Renal pelvis (tissue), 4 donors: ENCODE measurements around the gene KCNT2. TPM values are rescaled to one million over a fixed set of nuclear protein-coding genes. Genes with fewer than 3 reads are reported as not detected.
A peak's percentile ranks its signal among the peaks of the same experiment; 100 is the strongest.
"Not testable (repeated sequence)": the region's sequence is repeated elsewhere in the genome, so short reads cannot be mapped to it uniquely, and the experiment has no call there.

Experiments used
- DNase-seq: peaks from one replicate; pipeline ENCODE4 v3.0.0-alpha.2; 2013
- polyA plus RNA-seq, 3 donors: library from polyadenylated mRNA; unstranded; fragments of 120-200 nt; gene quantifications; one replicate each; pipeline ENCODE4 v1.2.1, GENCODE V29; 2013; ENCODE audit not compliant: insufficient read length in 3 of 3

Gene KCNT2
- polyA plus RNA-seq, 3 donors, result 7.3 to 10.1 (median 9.8) TPM

DNA sequence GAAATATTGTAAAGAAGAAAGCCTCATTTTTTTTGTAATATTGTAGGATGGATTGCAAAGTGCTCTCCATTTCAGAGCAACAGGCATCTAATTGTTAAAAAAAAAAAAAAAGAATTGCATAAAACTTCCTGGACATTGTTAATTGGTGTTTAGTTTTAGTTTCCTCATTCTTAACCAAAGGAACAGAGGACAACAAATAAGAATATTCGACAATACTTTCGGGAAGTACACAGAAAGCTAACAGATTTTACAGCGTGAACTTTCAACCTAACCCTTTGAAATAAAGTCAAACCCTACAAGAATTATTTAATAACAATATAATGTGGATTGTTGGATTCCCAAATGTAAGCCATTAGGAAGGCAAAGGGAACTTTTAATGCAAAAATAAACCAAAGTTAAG, 284.4 kb downstream of the KCNT2 start:
- no peak for DNase-seq

DNA sequence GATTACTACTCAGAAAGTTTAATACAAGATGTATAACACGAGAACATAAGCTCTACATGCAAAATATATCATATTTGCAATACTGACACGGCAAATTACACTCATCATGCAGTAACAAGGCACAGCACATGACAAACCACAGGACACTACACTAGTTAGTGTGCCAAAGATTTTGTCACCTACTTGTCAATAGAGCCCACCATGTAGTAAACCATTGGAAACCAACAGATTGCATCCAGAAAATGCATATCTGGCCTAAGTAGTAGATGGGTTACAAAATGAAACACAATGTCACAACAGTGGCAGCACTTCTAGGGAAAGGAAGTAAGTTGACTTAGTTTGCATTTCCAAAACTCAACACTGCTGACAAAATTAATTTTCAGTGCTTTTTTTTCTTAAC, 288.9 kb downstream of the KCNT2 start:
- DNase-seq, result no peak

DNA sequence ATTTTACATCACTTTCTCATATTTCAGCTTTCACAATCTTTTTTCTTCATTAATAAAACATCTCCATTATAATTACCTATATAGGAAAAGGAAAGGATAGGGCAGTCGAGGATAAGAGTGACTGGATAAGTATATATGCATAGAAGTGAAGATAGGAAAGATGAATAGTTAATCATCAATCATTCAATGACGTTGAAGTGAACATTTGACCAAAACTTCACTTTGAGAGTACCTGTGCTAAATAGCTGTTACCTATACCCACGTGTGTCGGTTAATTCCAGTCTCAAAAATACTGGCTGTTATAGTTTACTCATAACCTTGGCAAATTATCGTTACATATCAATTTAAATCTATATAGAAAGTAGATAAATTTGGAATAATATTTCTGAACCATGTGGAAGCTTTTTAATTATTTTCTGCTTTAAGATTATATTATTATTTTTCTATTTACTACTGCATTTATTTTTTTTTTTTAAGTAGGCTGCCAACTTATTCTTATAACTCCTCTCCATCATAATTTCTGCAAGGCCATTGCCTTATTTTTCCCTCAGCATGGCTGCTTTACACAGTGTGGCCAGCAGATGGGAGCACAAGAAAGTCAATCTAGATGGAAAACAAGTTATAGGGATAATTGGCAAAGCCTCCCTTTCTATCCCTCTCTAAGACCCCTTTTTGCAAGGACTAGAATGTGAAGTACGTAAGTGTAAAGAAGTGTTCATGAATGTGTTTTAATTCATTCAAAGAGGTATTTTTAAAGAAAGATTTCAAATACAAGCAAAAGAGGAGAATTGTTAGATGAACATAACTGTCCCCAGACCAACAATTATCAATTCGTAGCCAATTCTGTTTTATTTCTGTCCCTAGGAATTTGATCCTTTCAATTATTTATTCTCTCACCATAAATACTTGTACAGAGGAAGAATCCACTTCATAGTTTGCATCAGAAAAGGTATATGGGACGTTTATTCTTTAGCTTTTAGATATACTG, 290.4 kb downstream of the KCNT2 start:
- DNase-seq, result peak; percentile 27

DNA sequence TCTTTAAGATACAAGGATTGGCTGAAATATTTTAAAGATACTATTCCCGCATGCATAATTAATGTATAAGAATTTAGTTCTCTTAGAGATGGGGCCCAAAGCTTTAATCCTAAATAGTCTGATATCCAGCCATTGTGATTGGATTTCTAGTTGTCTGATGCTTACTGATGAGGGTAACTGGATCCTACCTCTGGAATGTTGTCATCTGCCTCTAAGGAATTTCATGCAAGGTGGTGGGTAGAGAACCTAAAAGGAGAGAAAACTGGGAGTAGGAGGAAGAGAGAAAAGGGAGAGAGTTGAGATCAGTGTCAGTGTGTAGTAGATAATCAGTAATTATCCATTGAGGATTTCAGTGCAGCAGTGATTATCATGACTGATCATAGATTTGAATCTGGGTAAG, 295.5 kb downstream of the KCNT2 start:
- no peak for DNase-seq

DNA sequence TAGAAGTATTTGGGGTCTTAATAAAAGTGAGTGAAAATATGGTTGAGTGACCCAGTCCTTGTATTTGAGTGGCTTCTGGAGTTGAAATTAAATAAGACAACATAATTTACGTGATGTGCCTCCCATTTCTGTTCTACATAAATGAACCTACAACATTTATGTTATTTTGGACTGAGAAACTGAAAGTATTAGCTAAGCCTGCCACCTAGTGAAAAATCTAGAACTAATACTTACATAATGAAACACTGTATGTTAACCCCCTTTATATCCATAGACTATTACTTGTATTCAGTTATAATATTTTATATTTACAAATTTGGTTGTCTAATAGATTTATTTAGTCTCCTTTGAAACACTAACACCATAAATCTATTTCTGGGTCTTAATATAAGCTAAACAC, 298.9 kb downstream of the KCNT2 start:
- peak; percentile 14 for DNase-seq

DNA sequence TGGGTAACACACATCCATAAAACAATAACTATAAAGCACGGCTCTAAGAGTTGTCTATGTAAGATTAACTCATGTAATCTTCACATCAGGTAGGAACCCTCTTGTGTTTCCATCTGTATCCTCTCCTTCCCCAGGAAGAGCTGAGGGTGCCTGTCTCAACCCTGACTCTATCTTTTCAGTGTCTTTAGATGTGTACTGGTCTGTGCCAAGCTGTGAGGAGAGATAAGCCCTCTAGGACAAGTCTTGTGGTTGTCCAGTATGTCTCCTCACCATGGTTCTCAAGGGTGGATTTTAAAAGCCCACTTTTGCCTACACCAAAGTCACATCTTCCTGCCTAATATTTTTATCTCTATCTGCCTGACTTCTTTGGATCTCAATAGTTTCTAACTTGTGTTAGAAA, 300.1 kb downstream of the KCNT2 start:
- no peak for DNase-seq

DNA sequence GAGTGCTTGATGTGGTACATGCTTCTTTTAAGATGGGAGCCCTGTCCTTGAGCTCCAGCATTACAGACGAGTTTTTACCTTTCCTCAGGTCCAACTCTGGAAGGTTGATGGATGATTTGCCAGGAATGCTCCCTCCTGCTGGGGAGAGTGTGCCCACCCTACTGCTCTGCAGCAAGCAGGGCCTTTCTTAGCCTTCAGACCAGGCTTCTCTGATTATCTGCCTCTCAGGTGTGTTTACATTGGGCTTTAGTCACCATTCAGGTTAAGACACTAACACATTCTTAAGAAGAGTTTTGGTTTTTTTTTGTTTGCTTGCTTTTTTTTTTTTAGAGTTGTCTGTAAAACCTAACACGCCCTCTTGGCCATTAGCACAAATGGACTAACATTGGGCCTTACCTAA, 301.8 kb downstream of the KCNT2 start:
- no peak for DNase-seq

DNA sequence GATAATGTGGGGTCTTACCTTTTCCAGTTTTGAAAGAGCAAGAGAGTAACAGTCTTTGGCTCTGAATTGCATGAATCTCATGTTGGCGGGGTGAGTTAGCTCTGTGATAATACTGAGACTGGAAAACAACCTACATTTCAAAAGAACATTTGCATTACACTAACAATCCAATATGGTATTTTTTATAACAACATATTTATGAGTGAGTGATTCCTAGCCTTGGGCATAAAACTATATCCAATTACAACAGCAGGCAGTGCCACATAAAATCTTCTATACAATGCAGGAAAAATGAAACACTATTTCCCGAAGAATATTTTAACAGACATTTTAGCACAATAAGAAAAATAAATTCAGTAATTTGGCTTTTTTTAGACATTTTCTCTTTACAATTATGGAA, 303.0 kb downstream of the KCNT2 start:
- no peak for DNase-seq

DNA sequence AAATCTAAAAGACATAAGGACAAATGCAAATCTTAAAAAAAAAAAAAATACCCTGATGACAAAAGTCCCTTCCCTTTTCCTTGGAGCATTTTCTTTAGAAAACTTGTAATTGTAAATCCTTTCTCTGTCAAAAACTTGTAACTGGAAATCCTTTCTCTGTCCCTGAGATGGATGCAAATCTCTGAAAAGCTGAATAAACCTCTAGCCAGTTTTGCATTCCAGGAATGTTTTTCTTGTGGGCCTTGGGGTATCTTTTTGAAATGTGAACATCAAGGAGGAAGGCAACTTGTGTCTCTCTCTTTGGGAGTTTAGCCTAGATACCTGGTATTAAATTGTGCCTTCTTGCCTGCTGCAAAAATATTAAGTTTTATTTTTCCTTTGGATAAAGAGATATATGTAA, 305.3 kb downstream of the KCNT2 start:
- no peak for DNase-seq

DNA sequence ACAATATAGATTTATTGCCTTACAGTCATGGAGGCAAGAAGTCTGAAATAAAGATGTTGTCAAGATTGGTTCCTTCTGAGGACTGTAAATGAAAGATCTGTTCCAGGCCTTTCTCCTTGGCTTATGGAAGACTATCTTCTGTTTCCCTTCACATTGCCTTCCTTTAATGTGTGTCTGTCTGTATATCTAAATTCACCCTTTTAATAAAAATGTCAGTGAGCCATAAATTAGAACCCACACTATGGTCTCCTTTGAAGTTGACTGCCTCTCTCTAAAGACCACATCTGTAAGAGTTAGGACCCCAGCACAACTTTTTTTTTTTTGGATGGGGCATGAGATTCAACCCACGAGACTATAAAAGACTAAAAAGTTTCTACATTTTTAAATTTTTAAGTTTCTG, 305.8 kb downstream of the KCNT2 start:
- DNase-seq, result peak; percentile 35

DNA sequence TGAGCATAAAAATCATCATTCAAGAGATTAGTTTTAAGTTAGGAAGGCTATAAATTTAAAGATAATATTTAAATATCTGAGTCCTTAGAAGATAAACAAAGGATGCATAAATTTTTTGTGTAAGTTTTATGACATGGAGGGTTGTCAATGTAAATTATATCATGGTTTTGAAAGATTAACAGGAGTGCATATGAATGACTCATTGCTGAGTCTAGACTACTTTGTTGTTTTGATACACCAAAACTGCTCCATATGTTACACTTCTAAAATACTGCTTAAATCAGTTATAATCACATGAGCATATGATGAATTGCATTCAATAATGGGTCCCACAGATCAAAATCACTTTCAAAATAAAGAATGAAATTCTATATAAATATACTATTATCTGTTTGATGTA, 312.5 kb downstream of the KCNT2 start:
- DNase-seq, result no peak

DNA sequence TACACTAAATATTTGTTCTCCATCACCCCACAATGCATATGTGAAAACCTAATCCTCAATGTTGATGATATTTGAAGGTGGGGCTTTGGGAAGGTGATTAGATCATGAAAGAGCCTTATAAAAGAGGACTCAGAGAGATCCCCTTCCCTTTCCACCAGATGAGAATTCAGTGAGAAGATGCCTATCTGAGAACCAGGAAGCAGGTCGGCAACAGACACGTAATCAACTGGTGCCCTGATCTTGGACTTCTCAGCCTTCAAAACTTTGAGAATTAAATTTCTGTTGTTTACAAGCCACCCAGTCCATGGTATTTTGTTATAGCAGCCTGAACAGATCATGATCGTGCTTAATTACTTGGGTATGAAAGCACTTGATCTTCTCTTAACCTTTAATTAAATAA, 329.4 kb downstream of the KCNT2 start:
- DNase-seq, result no peak

DNA sequence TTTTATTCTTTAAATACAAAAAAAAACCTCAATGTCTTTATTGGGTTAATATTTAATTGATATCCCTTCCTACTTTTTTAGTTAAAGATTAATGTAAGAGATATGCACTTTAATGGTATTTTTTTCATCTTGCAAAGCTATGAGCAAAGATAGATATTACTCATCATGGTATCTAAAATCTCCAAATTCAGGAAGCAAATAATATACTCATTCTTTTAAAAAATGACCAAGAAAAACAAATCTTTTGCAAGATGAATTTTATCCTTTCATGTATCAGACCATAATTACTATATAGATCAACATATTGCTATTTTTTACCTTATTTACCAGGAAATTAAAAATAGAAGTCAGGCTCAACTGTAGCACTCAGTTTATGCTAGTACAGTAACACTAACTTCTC, 330.4 kb downstream of the KCNT2 start:
- no peak for DNase-seq

DNA sequence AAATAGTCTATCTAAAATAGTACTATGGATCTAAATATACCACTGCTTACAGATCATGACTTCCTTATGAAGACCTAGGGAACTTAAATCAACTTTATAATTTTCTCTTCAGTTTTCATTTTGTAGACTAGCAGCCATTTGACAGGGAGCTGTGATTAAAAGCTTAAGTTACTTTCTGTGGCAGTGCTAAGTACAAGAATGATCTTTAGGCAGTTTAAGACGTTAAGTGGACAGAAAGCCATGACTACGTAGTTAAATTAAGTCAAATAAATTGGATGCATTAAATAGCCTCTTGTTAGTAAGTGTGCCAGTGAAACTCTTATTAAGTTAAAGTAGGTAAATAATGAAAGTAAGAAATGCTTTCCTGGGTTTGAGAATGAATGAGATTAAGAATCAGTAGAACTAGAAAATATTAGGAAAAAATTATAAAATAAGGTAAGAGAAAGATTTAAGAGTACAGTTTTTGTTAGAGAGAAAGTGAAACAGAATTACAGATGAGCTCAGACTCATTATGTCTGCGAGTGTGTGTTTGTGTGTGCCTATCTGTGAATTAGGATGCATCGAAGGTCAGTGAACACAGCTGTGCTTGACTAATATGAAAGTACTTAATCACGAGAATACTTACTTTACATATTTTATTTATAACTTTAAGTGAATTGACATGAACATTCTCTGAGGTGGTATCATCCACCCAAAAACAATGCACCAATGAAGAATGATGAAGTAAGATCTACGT, 336.9 kb downstream of the KCNT2 start:
- no peak for DNase-seq

DNA sequence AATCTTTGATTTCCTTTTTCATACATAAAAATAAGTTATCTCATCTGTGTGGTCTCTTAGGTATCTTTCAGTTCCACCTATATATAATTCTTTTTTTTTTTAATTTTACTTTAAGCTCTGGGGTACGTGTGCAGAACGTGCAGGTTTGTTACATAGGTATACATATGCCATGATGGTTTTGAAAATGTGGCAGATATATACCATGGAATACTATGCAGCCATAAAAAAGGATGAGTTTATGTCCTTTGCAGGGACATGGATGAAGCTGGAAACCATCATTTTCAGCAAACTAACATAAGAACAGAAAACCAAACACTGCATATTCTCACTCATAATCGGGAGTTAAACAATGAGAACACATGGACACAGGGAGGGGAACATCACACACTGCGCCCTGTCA, 345.2 kb downstream of the KCNT2 start:
- not testable (repeated sequence) for DNase-seq

DNA sequence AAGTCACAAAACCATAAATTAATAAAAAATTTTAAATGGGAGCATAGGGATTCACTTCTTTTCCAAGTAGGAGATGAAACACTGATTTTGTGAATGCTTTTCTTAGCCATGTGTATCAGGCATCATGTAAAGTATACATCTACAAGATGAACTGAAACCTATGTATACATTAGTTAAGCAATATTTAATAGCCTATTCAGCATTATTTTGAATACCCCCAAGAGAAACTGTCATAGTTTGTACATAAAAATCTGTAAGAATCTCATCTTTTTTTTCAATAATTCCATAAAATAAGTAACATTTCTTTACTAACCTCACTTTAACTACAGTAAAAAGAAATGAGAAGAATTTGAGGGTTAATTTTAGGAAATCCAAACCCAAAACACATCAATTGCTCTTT, 348.0 kb downstream of the KCNT2 start:
- DNase-seq, result no peak

DNA sequence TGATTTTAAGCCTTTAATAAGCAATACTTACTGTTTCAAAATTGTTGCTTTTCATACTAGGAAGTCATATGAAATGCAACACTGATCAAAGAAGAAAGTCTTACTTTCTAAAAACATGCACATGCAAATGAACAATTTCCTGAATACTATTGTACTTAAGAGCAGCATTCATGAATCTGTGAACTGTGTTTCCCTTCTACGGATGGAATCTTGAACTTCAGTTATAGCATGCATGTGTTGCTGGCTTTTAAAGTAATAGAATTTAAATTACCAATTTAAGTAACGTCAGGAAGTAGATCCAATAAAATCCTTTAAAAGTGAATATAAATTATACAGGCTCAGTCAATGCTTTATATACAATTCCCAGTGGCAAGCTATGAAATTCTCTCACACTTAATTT, 348.9 kb downstream of the KCNT2 start:
- DNase-seq, result no peak

DNA sequence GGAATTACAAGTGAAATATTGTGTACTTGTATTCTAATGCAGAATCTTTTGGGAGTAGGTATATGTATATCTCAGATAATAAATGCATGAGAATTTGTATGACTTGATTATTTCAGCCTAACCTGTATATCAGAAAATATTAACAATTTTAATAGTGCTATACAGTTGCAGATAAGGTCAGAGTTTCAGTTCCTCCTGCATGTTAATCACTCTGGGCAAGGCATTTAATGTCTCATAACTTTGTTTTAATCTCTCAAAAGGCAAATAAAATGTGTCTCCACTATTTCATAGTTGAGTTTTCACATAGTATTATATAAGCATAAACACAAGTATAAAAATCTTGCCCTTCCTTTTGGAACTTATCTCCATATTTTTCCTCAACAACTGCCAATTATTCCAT, 352.5 kb downstream of the KCNT2 start:
- DNase-seq, result no peak

DNA sequence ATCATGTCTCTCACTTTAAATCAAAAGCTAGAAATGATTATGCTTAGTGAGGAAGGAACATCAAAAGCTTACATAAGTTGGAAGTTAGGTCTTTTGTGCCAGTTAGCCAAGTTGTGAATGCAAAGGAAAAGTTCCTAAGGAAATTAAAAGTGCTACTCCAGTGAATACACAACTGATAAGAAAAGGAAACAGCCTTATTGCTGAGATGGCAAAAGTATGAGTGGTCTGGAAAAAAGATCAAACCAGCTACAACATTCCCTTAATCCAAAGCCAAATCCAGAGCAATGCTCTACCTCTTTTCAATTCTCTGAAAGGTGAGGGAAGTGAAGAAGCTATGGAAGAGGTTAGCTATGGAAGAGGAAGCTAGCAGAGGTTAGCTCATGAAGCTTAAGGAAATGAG, 378.7 kb downstream of the KCNT2 start:
- DNase-seq, result no peak

DNA sequence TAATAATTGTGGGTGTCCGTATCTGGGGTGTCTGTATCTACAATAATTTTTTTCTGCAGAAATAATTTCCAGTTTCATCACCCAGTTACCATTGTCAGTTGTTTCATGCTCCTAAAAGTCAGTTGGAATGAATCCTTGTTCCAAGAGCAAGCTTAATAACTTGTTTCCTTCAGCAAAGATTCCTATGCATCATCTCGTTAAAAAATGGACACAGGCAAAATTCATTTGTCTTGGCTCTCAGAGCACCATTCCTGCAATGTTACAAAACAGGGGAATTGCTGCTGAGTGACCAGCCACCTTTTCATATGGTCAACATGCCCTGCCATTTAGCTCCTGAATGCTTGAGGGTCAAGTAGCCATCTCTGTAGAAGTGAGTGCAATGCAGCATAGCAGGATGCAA, 393.4 kb downstream of the KCNT2 start:
- DNase-seq, result no peak

DNA sequence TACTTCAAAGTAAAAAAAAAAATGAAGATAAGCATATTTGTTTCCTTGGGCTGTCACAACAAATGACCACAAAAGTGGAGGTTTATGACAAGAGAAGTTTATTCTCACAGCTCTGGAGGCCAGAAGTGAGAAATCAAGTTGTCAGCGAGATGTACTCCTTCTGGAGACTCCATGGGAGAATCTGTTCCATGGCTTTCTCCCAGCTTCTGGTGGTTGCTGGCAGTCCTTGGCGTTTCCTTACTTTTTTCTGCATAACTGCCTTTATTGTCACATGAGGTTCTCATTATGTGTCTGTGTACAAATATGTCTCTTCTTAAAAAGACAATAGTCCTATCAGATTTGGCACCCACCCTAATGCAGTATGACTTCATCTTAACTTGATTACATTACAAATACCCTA, 398.3 kb downstream of the KCNT2 start:
- peak; percentile 29 for DNase-seq

DNA sequence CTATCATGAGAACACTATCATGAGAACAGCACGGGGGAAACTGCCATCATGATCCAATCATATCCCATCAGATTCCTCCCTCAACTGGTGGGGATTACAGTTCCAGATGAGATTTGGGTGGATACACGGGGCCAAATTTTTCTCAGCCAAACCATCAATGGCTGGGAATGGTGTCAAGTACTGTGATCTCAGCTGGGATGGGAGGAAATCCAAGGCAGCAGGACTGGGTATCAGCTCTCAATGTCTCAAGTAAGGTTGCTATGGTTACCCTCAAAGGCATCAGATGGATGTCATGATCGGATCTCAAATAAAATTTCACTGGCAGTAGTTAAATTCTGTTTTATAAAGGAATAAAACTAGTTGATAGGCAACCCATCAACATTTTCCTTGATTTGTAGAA, 399.0 kb downstream of the KCNT2 start:
- DNase-seq, result no peak

DNA sequence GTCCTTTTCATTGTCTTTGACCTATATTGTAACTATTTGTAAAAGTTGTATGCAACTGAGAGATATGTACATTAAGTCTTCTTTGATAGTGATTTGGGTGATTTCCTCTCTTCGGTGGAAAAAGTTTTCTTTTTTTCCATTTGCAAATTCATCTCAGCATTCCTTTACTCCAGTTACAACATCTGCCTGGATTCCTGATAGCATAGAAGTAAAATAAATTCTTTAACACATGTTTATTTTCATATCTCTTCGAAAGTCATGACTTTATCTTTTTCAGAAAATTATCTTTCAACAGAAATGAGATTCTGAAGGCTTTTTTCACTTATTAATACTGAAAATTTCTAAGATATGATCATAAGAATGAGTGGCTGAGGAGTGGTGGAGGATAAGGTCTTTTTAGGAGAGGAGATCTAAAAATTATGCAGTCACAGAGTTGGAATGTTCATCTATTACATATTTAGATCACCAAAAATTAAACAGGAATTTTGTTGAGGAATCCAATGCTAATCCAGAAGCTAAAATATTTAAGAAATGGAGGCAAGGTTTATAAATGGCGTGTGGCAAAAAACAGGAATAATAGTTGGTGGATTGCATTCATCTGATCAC, 400.5 kb downstream of the KCNT2 start:
- DNase-seq, result no peak
